ENCODE measurements around the gene ALDH8A1. TPM values are rescaled to one million over a fixed set of nuclear protein-coding genes. Genes with fewer than 3 reads are reported as not detected.

The ALDH8A1 gene
- polyA plus RNA-seq, 1 experiment, result 0.35 TPM

GRCh38 chr6:134936931-134937330 is 13.0 kb downstream of the ALDH8A1 start:
- TF ChIP-seq CTCF (IDR thresholded peaks at IDR 0.05; ENCODE audit: low read depth, low read length), result no peak
- H3K27me3 ChIP-seq (ENCODE audit: control insufficient read depth, insufficient read depth, low read length), result no peaks in the 10 kb centered on the region
- ChIA-PET POLR2A (interaction anchor here (1.0 kb wide), 1 partner anchor 28 kb away, joined by 4 read pairs; no protein-coding TSS in a partner anchor), CTCF (interaction anchor here (0.6 to 5.5 kb wide), 4 partner anchors 54 to 814 kb away, joined by 3 to 109 read pairs (median 4); no protein-coding TSS in a partner anchor)
- peak; percentile 26 for DNase-seq (ENCODE audit: low read depth, low spot score)
- H3K4me3 ChIP-seq (ENCODE audit: low read depth, low read length), result no peak overlapping the region
- no peaks in the 10 kb centered on the region for H3K9me3 ChIP-seq (ENCODE audit: control insufficient read depth, insufficient read depth, low read length)
- peak overlapping the region; percentile 62 for H3K27ac ChIP-seq (ENCODE audit: low read depth, low read length)

GRCh38 chr6:134936476-134936875 is 13.4 kb downstream of the ALDH8A1 start:
- ChIA-PET CTCF (interaction anchor here (0.9 to 5.5 kb wide), 2 partner anchors 54 to 814 kb away, joined by 3 to 109 read pairs; no protein-coding TSS in a partner anchor), POLR2A (interaction anchor here (1.0 kb wide), 1 partner anchor 27 kb away, joined by 4 read pairs; no protein-coding TSS in a partner anchor)
- peak overlapping the region; percentile 31 for H3K27ac ChIP-seq (ENCODE audit: low read depth, low read length)
- H3K27me3 ChIP-seq (ENCODE audit: control insufficient read depth, insufficient read depth, low read length), result no peaks in the 10 kb centered on the region
- no peaks in the 10 kb centered on the region for H3K9me3 ChIP-seq (ENCODE audit: control insufficient read depth, insufficient read depth, low read length)
- H3K4me3 ChIP-seq (ENCODE audit: low read depth, low read length), result no peak overlapping the region
- no peak for DNase-seq (ENCODE audit: low read depth, low spot score)
- TF ChIP-seq CTCF (IDR thresholded peaks at IDR 0.05; ENCODE audit: low read depth, low read length), result no peak

GRCh38 chr6:134934793-134935485 is 15.0 kb downstream of the ALDH8A1 start:
- ChIA-PET CTCF (interaction anchor here (1.2 kb wide), 1 partner anchor 811 kb away, joined by 4 read pairs; no protein-coding TSS in a partner anchor), POLR2A (no interaction called here)
- H3K27ac ChIP-seq (ENCODE audit: low read depth, low read length), result no peak overlapping the region
- H3K4me3 ChIP-seq (ENCODE audit: low read depth, low read length), result no peak overlapping the region
- DNase-seq (ENCODE audit: low read depth, low spot score), result no peak
- H3K27me3 ChIP-seq (ENCODE audit: control insufficient read depth, insufficient read depth, low read length), result no peaks in the 10 kb centered on the region
- H3K9me3 ChIP-seq (ENCODE audit: control insufficient read depth, insufficient read depth, low read length), result no peaks in the 10 kb centered on the region
- no peak for TF ChIP-seq CTCF (IDR thresholded peaks at IDR 0.05; ENCODE audit: low read depth, low read length)

GRCh38 chr6:134932535-134933470 is 17.1 kb downstream of the ALDH8A1 start:
- Histone ChIP-seq H3K27me3 (ENCODE audit: control insufficient read depth, insufficient read depth, low read length) (no peaks in the 10 kb centered on the region), H3K4me3 (ENCODE audit: low read depth, low read length) (no peak overlapping the region), H3K9me3 (ENCODE audit: control insufficient read depth, insufficient read depth, low read length) (no peaks in the 10 kb centered on the region), H3K27ac (ENCODE audit: low read depth, low read length) (no peak overlapping the region)
- TF ChIP-seq CTCF (IDR thresholded peaks at IDR 0.05; ENCODE audit: low read depth, low read length), result no peak
- ChIA-PET CTCF (no interaction called here), POLR2A (no interaction called here)
- DNase-seq (ENCODE audit: low read depth, low spot score), result no peak
